Measurements from ENCODE around the gene UIMC1.

DNA sequence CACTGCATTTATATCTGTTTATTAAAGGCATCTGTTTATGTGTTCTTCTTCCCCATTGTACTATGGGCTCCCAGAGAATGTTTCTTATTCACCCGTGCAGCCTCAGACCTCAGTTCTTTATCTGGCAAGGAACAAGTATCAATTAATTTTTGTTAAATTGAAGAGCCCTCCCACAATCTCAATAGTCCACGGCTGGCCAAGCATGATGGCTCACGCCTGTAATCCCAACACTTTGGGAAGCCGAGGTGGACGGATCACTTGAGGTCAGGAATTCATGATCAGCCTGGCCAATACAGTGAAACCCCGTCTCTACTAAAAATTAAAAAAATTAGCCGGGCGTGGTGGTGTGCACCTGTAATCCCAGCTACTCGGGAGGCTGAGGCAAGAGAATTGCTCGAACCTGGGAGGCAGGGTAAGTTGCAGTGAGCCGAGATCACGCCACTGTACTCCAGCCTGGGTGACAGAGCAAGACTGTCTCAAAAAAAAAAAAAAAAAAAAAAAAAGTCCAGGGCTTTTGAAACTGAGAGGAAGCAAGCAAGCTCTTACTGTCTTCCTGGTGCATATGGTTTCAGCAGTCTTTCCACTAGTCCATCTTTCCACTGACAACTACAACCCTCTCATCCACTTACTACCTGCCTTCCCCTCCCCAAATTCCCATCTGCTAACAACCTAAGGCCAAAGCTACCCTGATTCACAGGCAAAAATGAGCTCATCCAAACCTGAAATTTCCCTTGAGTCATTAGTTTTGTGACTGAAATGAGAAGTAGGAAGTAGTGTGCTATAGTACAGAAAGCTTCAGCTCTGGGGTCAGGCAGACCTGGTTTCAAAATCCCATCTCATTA is 105.1 kb downstream of the UIMC1 start:
- TF ChIP-seq, protein P1, sequence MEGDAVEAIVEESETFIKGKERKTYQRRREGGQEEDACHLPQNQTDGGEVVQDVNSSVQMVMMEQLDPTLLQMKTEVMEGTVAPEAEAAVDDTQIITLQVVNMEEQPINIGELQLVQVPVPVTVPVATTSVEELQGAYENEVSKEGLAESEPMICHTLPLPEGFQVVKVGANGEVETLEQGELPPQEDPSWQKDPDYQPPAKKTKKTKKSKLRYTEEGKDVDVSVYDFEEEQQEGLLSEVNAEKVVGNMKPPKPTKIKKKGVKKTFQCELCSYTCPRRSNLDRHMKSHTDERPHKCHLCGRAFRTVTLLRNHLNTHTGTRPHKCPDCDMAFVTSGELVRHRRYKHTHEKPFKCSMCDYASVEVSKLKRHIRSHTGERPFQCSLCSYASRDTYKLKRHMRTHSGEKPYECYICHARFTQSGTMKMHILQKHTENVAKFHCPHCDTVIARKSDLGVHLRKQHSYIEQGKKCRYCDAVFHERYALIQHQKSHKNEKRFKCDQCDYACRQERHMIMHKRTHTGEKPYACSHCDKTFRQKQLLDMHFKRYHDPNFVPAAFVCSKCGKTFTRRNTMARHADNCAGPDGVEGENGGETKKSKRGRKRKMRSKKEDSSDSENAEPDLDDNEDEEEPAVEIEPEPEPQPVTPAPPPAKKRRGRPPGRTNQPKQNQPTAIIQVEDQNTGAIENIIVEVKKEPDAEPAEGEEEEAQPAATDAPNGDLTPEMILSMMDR (conservative IDR thresholded peaks at IDR 0.05; ENCODE audit: low read depth, low read length): no peak
- TF ChIP-seq EZH2 (IDR thresholded peaks at IDR 0.05; ENCODE audit: borderline replicate concordance, low read depth, low read length, poor library complexity, severe bottlenecking): no peak

All from A673 (cell line).